Nephron (organoid): ENCODE data around the gene NTM.

Experiments
- H3K27ac Mint-ChIP-seq, 3 experiments: 2 replicates each; pipeline ENCODE4 v1.8.0; 2020; ENCODE audit warnings: mixed read lengths in 3 of 3, mild to moderate bottlenecking in 2 of 3, moderate library complexity in 1 of 3
- H3K27me3 Mint-ChIP-seq: 2 replicates; pipeline ENCODE4 v1.8.0; 2021; ENCODE audit warnings: low read depth, mild to moderate bottlenecking, moderate library complexity, mixed read lengths
- H3K36me3 Mint-ChIP-seq: 2 replicates; pipeline ENCODE4 v1.8.0; 2020; ENCODE audit warnings: low read depth, mixed read lengths
- H3K4me1 Mint-ChIP-seq: 2 replicates; pipeline ENCODE4 v1.8.0; 2020; ENCODE audit warnings: mixed read lengths
- H3K4me3 Mint-ChIP-seq, 3 experiments: 2 replicates each; pipeline ENCODE4 v1.8.0; 2020; ENCODE audit warnings: mild to moderate bottlenecking in 3 of 3, mixed read lengths in 3 of 3, moderate library complexity in 2 of 3
- H3K9me3 Mint-ChIP-seq: 2 replicates; pipeline ENCODE4 v1.8.0; 2020; ENCODE audit warnings: mixed read lengths
- TF ChIP-seq, protein P1 (sequence below), 3 experiments: fragments of 200-600 bp; sonication (generic); IDR thresholded peaks; one replicate each; pipeline ENCODE4 v1.5.0; 2021; ENCODE audit warnings: antibody characterized with exemption in 3 of 3; ENCODE audit not compliant: unreplicated experiment in 3 of 3

NTM gene

DNA sequence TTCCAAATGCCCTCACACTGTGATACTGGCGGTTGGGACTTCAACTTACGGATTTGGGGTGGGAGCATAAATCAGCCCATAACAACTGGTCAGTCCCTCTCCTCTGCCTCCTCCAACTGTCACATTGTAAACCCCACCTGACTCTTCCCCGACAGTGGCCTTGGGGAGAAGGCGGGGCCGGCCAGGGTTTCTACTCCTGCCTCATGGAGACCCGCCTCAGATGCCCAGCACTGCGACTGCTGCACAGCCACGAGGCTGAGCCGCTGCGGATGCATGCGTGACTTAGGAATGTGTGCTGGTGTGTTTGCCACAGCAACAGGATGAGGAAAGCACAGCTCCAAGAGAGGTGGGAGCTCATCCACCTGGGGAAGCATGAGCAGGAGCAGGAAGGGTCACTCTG, 914.2 kb downstream of the NTM start:
- Mint-ChIP-seq H3K27me3 (peaks cover 6% of the 10 kb centered on the region), H3K4me3 (no peak overlapping the region), H3K36me3 (no peaks in the 10 kb centered on the region), H3K4me1 (no peaks in the 10 kb centered on the region), H3K9me3 (no peaks in the 10 kb centered on the region), H3K27ac (no peak overlapping the region)
- TF ChIP-seq, protein P1, sequence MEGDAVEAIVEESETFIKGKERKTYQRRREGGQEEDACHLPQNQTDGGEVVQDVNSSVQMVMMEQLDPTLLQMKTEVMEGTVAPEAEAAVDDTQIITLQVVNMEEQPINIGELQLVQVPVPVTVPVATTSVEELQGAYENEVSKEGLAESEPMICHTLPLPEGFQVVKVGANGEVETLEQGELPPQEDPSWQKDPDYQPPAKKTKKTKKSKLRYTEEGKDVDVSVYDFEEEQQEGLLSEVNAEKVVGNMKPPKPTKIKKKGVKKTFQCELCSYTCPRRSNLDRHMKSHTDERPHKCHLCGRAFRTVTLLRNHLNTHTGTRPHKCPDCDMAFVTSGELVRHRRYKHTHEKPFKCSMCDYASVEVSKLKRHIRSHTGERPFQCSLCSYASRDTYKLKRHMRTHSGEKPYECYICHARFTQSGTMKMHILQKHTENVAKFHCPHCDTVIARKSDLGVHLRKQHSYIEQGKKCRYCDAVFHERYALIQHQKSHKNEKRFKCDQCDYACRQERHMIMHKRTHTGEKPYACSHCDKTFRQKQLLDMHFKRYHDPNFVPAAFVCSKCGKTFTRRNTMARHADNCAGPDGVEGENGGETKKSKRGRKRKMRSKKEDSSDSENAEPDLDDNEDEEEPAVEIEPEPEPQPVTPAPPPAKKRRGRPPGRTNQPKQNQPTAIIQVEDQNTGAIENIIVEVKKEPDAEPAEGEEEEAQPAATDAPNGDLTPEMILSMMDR (IDR thresholded peaks at IDR 0.05; ENCODE audit: unreplicated experiment in 3 of 3): no peak

DNA sequence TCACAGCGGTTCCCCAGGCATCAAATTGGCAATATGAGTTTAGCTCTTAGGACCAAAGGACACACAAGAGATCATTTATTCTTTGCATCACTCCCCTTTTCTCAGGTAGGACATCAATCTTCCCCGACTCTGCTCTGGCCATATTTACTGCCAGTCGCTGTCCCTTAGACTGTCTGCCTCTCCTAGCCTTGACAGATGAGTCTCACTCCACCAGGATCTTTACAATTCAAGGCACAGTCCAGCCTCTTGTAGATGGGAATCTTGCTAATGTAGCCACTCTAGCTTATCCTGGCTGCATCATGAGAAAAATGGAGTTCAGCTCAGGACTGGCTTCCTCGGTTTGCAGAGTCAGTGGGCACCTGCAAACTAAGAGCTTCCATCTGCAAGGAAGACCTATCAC, 915.2 kb downstream of the NTM start:
- Mint-ChIP-seq H3K27ac (no peak overlapping the region), H3K4me1 (no peaks in the 10 kb centered on the region), H3K9me3 (no peaks in the 10 kb centered on the region), H3K4me3 (no peak overlapping the region), H3K27me3 (peaks cover 6% of the 10 kb centered on the region), H3K36me3 (no peaks in the 10 kb centered on the region)
- TF ChIP-seq, protein P1 (IDR thresholded peaks at IDR 0.05; ENCODE audit: unreplicated experiment in 3 of 3): no peak

DNA sequence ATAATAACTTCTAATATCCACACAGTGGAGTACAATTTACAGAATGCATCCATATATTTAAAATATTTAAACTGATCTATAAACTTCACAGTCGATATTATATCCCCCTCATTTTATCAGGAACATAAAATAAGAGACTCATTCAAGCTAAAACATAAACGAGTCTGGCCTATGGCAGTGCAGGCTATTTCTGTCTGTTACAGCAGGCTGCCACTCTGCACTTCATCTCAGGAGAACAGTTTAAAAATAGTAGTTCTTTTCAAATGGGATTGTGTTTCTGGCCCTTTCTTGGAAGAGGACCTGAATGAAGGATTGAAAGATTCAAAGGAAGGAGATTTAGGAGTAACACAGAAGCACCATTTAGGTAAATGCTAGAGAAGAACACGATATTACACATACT, 915.7 kb downstream of the NTM start:
- Mint-ChIP-seq H3K36me3 (no peaks in the 10 kb centered on the region), H3K27me3 (peaks cover 6% of the 10 kb centered on the region), H3K27ac (no peak overlapping the region), H3K9me3 (no peaks in the 10 kb centered on the region), H3K4me3 (no peak overlapping the region), H3K4me1 (no peaks in the 10 kb centered on the region)
- TF ChIP-seq, protein P1 (IDR thresholded peaks at IDR 0.05; ENCODE audit: unreplicated experiment in 3 of 3): no peak

DNA sequence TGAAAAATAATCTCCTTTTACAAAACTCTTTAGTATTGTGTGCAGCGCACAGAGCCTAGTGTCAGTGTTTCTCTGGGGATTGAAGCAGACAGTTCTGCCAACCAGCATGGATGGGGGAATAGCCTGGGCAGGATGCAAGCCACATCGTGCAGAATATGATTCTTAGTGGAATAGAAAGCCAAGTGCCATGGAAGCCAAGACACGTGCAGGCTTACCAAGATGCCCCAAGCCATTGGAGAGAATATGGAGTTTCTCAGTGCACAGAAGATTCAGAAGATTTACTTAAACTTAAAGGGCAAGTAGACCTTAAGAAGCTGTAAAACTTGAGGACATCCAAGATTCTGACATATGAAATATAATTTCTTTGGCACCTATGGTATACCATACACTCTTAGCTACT, 917.6 kb downstream of the NTM start:
- Mint-ChIP-seq H3K36me3 (no peaks in the 10 kb centered on the region), H3K4me1 (no peaks in the 10 kb centered on the region), H3K27ac (no peak overlapping the region), H3K4me3 (no peak overlapping the region), H3K27me3 (peaks cover 6% of the 10 kb centered on the region), H3K9me3 (no peaks in the 10 kb centered on the region)
- TF ChIP-seq, protein P1 (IDR thresholded peaks at IDR 0.05; ENCODE audit: unreplicated experiment in 3 of 3): no peak

DNA sequence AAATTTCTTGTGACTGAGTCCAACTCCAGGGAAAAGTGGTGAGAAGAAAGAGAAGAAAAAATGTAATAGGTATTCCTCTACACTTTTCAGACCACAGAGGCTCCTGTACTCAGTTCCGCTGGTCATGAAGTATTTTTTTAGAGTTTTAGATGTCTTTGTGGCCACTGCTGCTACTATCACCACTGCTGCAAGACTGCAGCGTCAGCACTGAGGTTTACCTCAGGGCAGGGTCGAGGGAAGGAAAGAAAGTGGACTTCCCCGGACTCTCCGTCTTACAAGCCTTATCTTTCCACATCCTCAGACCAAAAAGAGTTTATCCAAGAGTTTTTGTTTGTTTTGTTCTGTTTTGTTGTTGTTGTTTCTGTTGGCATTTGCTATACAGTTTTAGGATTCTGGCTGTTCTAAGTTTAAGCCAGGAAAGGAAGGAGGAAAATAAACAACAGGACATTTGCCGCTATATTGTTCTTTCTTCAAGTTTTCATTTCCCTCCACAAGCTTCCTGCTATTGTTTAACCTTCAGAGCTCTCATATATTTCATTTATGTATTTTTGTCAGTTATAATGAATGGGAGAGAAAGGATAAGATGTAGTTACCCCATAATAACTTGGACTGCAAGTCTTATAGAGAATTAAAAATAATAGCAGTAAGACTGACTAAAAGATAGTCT, 919.3 kb downstream of the NTM start:
- TF ChIP-seq, protein P1 (IDR thresholded peaks at IDR 0.05; ENCODE audit: unreplicated experiment in 3 of 3): no peak
- peaks cover 6% of the 10 kb centered on the region for H3K27me3 Mint-ChIP-seq
- H3K9me3 Mint-ChIP-seq: no peaks in the 10 kb centered on the region
- H3K4me3 Mint-ChIP-seq: no peak overlapping the region
- no peaks in the 10 kb centered on the region for H3K4me1 Mint-ChIP-seq
- peak overlapping the region in 2 of 3 experiments; percentile 5 to 27 for H3K27ac Mint-ChIP-seq
- H3K36me3 Mint-ChIP-seq: no peaks in the 10 kb centered on the region

DNA sequence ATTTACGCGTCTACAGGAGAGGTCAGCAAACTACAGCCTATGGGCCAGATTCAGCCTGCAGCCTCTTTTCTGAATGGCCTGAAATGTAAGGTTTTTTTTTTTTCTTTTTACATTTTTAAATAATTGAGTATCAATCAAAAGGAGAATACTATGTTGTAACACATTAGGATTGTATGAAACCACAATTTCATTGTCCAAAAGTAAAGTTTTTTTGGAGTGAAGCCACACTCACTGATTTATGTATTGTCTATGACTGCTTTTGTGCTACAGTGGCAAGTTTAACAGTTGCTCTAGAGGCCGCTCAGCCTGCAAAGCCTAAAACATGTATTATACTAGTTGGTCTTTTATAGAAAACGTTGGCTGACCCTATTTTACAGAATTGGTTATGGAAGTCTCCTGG, 923.2 kb downstream of the NTM start:
- Mint-ChIP-seq H3K27ac (no peak overlapping the region), H3K9me3 (no peaks in the 10 kb centered on the region), H3K27me3 (no peaks in the 10 kb centered on the region), H3K36me3 (no peaks in the 10 kb centered on the region), H3K4me3 (no peak overlapping the region), H3K4me1 (no peaks in the 10 kb centered on the region)
- TF ChIP-seq, protein P1 (IDR thresholded peaks at IDR 0.05; ENCODE audit: unreplicated experiment in 3 of 3): no peak
